Stimulated activated CD8-positive, alpha-beta memory T cell treated with anti-CD3 and anti-CD28 coated beads, Interleukin-12 subunit alpha, Interleukin-12 subunit beta, amount 100 ng/mL, for 24 hours (primary cell): Measurements from ENCODE around the gene RNF38.
"Not testable (repeated sequence)": the region's sequence is repeated elsewhere in the genome, so short reads cannot be mapped to it uniquely, and the experiment has no call there.

Experiments
- DNase-seq: peaks from one replicate; pipeline ENCODE4 v3.0.0-alpha.2; 2020; ENCODE audit errors: extremely low read depth

The RNF38 gene

DNA sequence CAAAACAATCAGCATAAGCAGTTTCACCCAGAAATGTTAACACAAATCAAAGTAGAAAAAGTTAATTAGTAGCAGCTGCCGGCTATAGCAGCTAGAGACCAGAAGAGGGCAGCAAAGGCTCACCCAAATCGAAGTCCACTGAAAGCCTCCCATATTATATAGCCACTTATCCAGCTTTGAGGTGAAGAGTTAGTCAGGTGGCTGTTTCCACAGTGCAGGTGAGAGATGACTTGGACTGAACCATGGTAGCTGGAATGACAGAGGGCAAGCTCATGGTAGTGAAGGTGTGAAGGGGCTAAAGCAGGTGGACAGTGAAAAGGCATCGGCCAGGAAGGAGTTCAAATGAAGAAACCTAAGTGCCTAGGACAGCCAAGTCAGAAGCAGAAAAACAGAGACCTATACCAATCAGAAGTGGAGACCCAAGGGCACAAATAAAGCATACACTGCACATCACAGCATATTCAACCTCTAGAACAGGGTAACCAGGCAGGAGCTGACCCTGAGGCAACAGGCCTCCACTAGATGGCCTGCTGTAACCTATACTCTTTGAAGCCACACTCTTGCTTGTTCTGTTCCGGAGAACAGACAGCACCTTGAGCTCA lies 7.2 kb upstream of the RNF38 start:
- peak; percentile 14 for DNase-seq

DNA sequence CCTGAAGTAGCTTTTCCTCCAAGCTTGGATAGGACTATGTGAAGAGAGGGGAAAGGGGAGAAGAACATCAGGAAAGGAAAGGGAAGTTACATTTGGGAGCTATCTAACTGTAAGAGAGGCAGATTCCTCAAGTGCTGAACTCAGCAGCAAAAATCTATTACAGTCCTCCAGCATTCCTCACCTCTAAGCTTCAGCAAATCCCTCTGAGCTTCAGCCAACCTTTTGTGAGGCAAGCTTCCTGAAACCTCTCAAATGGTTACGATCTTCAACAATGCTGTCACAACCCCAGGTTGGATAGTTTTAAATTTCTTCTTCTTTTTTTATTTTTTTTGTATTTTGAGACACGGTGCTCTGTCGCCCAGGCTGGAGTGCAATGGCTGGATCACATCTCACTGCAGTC lies 2.5 kb upstream of the RNF38 start:
- DNase-seq, result no peak

- no peak for DNase-seq
Observed at GRCh38 chr9:36401897-36402480, 1.9 kb upstream of the RNF38 start.

- DNase-seq, result peak; percentile 42
Observed at GRCh38 chr9:36401164-36401740, 1.2 kb upstream of the RNF38 start.

DNA sequence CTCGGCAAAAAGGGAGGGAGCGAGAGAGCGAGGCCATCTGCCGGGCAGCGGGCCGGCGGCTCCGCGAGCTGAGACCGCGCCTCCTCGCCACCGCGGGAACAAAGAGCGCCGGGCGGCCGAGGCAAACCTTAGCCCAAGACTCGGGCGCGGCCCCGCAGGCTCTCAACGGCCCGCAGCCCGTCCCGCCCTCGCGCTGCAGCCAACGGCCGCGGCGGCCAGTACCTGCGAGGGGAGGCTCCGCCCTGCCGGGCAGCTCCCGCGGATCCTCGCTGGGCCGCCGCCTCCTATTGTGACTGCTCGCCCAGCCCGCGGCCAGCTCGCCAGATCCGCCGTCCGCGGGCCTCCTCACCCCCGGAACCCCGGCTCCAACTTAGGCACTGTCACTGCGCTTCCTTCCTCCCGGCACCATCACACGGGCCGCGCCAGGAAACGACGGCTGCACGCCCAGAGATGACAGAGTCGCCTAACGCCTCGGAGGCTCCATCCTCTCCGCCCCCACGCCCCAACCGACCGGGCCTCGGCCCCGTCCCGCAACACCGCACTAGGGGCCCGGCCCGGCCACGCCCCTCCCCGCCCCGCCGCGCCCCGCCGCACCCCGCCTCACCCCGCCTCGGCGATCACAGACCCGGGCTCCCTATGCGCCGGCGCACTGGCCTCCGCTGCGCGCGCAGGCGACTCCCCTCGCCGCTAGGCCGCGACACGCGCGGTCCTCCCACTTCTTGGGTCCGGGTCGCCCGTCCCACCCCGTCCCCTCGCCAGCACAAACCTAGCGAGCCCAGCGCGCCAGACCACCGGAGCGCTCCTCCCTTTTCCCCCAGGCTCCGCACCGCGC lies 479 bp upstream of the RNF38 start:
- DNase-seq, result peak; percentile 80

GRCh38 chr9:36398745-36399144 lies 1.3 kb downstream of the RNF38 start:
- DNase-seq, result no peak

DNA sequence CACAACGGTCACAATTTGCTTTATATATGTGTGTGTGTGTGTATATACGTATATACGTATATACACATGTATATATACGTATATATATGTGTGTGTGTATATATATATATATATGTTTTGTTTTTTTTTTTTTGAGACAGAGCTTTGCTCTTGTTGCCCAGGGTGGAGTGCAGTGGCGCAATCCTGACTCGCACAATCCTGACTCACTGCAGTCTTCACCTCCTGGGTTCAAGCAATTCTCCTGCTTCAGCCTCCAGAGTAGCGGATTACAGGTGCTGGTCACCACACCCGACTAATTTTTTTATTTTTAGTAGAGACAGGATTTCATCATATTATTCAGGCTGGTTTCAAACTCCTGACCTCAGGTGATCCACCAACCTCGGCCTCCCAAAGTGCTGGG lies 3.1 kb downstream of the RNF38 start:
- DNase-seq, result no peak

DNA sequence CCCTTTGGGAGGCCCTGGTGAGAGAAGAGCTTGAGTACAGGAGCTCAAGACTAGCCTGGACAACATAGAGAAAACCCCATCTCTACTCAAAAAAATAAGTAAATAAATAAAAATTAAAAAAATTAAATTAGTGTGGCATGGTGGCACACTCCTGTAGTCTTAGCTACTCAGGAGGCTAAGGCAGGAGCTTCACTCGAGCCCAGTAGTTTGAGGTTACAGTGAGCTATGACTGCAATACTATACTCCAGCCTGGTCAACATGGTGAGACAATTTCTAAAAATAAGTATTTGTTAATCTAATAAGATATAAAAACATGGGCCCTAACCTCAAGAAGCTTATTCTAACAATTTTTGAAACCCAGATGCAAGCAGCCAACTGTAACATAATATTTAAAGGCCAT lies 7.6 kb downstream of the RNF38 start:
- DNase-seq, result no peak

DNA sequence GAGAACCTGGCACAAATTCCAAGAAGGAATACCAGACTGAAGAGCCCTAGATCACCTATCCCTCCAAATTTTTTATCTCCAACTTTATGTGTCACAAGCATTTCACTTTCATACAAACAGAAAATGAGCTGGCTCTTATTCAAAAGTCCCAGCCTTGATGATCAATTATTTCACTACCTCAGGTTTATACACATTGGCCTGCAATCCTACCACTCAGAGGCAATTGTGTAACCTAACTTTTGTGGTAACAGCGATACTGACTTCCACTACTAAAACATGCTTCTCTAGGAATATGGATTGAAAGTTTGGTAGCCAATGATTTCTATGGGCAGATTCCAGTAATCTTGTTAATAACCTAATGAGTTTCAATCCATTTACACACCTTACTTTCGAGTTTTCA lies 10.5 kb downstream of the RNF38 start:
- DNase-seq, result no peak

GRCh38 chr9:36386396-36386965 lies 13.6 kb downstream of the RNF38 start:
- DNase-seq, result not testable (repeated sequence)

DNA sequence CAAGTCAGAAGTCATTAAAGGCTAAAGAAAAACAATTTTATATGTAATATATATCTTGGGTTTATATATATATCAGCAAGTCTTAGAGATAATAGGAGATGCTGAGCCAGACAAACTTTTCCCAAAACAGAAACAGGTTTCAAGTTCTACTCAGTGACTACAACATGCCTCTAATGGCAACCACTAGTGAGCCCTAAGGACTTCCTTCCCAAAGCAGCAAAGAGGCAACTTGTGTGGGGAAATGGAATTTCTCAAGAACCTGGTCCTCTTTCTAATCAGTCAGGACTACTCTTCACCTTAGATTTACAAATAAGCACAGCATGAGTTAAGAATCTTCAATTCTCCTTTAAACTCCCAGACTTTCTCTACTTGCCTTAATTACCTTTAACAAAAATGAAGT lies 17.6 kb downstream of the RNF38 start:
- DNase-seq, result no peak

DNA sequence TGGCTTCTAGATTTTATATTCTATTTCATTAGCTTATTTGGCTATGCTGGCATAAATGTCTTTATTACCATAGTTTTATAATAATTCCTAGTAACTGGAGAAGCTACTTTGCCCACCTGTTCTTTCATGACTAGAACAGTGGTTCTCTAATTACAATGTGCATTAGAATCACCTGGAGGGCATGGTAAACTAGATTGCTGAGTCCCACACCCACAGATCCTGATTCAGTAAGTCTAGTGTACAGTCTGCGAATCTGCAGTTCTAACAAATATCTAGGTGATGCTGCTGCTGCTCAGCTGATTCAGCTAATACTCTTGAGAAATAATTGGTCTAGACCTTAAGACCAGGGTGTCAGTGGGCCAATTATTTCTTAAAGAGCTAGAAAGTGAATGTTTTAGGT lies 35.5 kb downstream of the RNF38 start:
- no peak for DNase-seq

- no peak for DNase-seq
Observed at GRCh38 chr9:36363448-36363847, 36.6 kb downstream of the RNF38 start.

DNA sequence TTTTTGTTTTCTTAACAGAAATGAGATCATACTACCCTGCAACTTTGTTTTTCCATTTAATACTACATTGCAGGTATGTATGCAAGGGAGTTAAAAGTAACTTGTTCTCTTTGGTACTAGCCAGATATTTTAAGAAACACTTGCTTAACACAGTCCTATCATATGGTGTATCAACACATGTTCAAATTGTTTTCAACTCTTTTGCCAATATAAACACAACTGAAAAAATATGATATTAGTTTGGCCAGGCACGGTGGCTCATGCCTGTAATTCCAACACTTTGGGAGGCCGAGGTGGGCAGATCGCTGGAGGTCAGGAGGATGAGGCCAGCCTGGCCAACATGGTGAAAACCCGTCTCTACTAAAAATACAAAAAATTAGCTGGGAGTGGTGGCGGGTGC lies 41.6 kb downstream of the RNF38 start:
- no peak for DNase-seq

GRCh38 chr9:36357639-36358038 lies 42.4 kb downstream of the RNF38 start:
- no peak for DNase-seq

DNA sequence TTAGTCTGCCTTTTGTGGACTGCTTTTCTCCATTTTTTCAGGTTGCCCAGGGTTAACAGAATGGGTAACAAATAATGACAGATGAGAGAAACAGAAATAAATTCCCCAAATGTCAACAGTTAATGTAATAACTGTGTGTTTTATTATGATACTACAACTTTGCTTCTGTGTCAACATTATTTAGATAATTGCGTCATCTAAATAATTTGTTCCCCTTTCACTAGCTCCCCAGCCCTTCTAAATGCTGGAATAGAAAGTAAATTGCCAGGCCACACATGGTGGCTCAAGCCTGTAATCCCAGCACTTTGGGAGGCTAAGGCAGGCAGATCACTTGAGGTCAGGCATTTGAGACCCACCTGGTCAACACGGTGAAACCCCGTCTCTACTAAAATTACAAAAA lies 53.5 kb downstream of the RNF38 start:
- no peak for DNase-seq

DNA sequence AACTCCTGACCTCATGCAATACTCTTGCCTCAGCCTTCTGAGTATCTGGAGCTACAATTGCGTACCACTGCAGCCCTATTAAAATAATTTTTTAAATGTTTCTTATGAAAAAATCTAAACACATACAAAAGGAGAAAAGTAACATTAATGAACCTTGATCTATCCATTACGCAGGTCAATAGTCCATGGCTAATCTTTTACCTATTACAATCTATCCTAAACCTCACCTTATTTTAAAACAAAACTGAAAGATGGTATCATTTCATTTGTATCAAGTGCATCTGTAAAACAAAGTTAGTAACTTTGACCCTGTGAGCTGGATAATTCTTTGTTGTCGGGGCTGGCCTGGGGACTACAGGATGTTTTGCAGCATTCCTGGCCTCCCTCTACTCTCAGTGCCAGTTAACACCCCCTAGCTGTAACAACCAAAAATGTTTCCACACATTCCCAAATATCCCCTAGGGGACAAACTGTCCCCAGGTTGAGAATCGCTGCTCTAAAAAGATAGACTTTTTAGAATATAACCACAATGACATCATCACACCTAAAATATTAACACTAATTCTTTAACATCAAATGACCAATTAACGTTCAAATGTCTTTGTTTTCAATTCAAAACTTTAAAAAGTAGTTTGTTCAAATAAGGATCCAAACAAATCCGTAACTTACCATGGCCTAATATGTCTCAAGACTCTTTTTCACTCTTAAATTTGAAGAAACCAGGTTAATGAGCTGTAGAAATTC lies 54.8 kb downstream of the RNF38 start:
- no peak for DNase-seq

- DNase-seq, result no peak
Observed at GRCh38 chr9:36341936-36342577, 58.0 kb downstream of the RNF38 start.

- DNase-seq, result no peak
Observed at GRCh38 chr9:36337865-36338264, 62.2 kb downstream of the RNF38 start.

GRCh38 chr9:36337002-36337401 lies 63.1 kb downstream of the RNF38 start:
- DNase-seq, result no peak
